GM12872 (cell line): ENCODE measurements around the gene CEMIP2.

Experiments
- CTCF ChIP-seq: IDR thresholded peaks from 3 replicates; pipeline ENCODE4 v1.5.1; 2011; ENCODE audit warnings: low read depth, mild to moderate bottlenecking, low read length, moderate library complexity; ENCODE audit not compliant: insufficient read depth

The CEMIP2 gene

GRCh38 chr9:71769175-71770161 is 1.2 kb upstream of the CEMIP2 start:
- no peak; the same call in 1 of the 3 replicates for TF ChIP-seq CTCF

DNA sequence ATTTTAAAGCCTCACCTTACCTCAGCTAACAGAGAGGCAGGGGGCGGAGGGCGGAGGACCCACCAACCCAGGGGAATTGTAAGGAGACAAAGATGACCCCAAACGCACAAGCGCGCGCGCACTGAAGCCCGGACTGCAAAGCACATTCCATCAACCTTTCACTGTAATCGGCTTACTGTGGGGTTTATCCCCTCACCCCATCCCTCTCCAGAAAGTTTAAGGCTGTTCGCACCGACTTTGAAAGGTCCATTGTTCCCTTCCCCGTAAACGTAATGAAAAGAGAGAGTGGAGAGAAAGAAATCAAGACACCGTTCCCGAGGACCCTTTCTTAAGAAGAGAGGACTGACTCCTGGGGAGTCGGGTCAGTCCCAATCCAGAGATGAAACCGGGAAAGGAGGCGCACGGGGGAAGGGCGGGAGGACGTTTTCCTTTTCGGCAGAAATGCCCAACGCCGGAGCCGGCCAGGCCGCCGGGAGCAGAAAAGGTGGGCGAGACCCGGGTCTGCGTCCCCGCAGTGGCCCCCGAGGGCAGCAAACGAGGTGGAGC is 464 bp downstream of the CEMIP2 start:
- TF ChIP-seq CTCF = no peak

GRCh38 chr9:71767163-71767775 is 1.0 kb downstream of the CEMIP2 start:
- no peak for TF ChIP-seq CTCF

- no peak for TF ChIP-seq CTCF
Observed at GRCh38 chr9:71766663-71767062, 1.6 kb downstream of the CEMIP2 start.

- no peak for TF ChIP-seq CTCF
Observed at GRCh38 chr9:71765693-71766092, 2.6 kb downstream of the CEMIP2 start.

DNA sequence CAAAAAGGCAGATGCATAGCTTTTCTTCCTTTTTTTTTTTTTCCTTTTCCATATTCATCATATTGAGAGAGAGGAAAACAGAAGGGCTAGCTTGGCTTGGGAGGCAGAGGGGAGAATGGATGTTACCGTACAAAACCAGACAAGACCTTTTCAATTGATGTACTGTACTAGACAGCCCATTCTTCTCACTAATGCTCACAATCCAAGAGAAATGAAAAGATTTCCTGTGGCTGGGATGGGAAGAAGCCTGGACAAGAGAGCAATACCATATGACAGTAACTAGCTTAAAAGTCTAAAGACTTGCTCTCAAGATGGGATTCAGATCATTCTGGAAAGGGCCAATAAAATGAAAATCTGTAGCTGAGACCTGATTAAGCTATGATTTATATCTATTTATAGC is 3.4 kb downstream of the CEMIP2 start:
- no peak for TF ChIP-seq CTCF

GRCh38 chr9:71764463-71764862 is 3.9 kb downstream of the CEMIP2 start:
- TF ChIP-seq CTCF = no peak
